ENCODE data around the gene GPR87. TPM values are rescaled to one million over a fixed set of nuclear protein-coding genes. Genes with fewer than 3 reads are reported as not detected.

GPR87 gene
- total RNA-seq, 2 donors from 2014 or later, result not detected

- no CpG with 5 or more reads among the region's 1 CpG for WGBS, 2 experiments (ENCODE audit: insufficient coverage in 1 of 2, insufficient read length in 1 of 2)
- no peaks in the 10 kb centered on the region for H3K27me3 Mint-ChIP-seq (ENCODE audit: insufficient read depth)
- H3K9ac ChIP-seq (ENCODE audit: extremely low read depth, low read length, poor library complexity, severe bottlenecking), result no peak overlapping the region
- H3K4me3 Mint-ChIP-seq, result no peak overlapping the region
- H3K36me3 Mint-ChIP-seq (ENCODE audit: low read depth), result peaks cover 5% of the 10 kb centered on the region
- H3K4me1 ChIP-seq (ENCODE audit: control insufficient read depth, insufficient read depth, low read length), result no peaks in the 10 kb centered on the region
- H3K4me3 ChIP-seq (ENCODE audit: low read length), result no peak overlapping the region
- no peaks in the 10 kb centered on the region for H3K36me3 ChIP-seq (ENCODE audit: control insufficient read depth, insufficient read depth, low read length)
- H3K4me1 Mint-ChIP-seq, result peaks cover 14% of the 10 kb centered on the region
- no peak for DNase-seq
- H3K9me3 Mint-ChIP-seq, result no peaks in the 10 kb centered on the region
- H3K27me3 ChIP-seq (ENCODE audit: control insufficient read depth, insufficient read depth, low read length, poor library complexity, severe bottlenecking), result no peaks in the 10 kb centered on the region
- TF ChIP-seq CTCF (conservative IDR thresholded peaks at IDR 0.05), result no peak
- H3K9me3 ChIP-seq (ENCODE audit: control insufficient read depth, low read length), result no peaks in the 10 kb centered on the region
- no peak overlapping the region for H3K27ac Mint-ChIP-seq
- no peak overlapping the region for H3K27ac ChIP-seq (ENCODE audit: low read depth, low read length)
These were observed 34.0 kb upstream of the GPR87 start for GRCh38 chr3:151350656-151351055.

- Histone ChIP-seq H3K4me3 (ENCODE audit: low read length) (no peak overlapping the region), H3K27me3 (ENCODE audit: control insufficient read depth, insufficient read depth, low read length, poor library complexity, severe bottlenecking) (no peaks in the 10 kb centered on the region), H3K4me1 (ENCODE audit: control insufficient read depth, insufficient read depth, low read length) (no peaks in the 10 kb centered on the region), H3K36me3 (ENCODE audit: control insufficient read depth, insufficient read depth, low read length) (no peaks in the 10 kb centered on the region), H3K27ac (ENCODE audit: low read depth, low read length) (no peak overlapping the region), H3K9ac (ENCODE audit: extremely low read depth, low read length, poor library complexity, severe bottlenecking) (no peak overlapping the region), H3K9me3 (ENCODE audit: control insufficient read depth, low read length) (no peaks in the 10 kb centered on the region)
- DNase-seq, result no peak
- peaks cover 14% of the 10 kb centered on the region for H3K4me1 Mint-ChIP-seq
- H3K4me3 Mint-ChIP-seq, result no peak overlapping the region
- no peak overlapping the region for H3K27ac Mint-ChIP-seq
- no peaks in the 10 kb centered on the region for H3K27me3 Mint-ChIP-seq (ENCODE audit: insufficient read depth)
- no peak for TF ChIP-seq CTCF (conservative IDR thresholded peaks at IDR 0.05)
- no peaks in the 10 kb centered on the region for H3K9me3 Mint-ChIP-seq
- H3K36me3 Mint-ChIP-seq (ENCODE audit: low read depth), result peaks cover 2% of the 10 kb centered on the region
- 89 to 96% methylated on average over 4 to 6 of the region's 6 CpGs for WGBS, 2 experiments (ENCODE audit: insufficient coverage in 1 of 2, insufficient read length in 1 of 2)
These were observed 30.8 kb upstream of the GPR87 start for GRCh38 chr3:151347432-151347831.

GRCh38 chr3:151346292-151346691, 29.7 kb upstream of the GPR87 start:
- Mint-ChIP-seq H3K9me3 (no peaks in the 10 kb centered on the region), H3K36me3 (ENCODE audit: low read depth) (no peaks in the 10 kb centered on the region), H3K27ac (no peak overlapping the region), H3K4me1 (peaks cover 14% of the 10 kb centered on the region), H3K27me3 (ENCODE audit: insufficient read depth) (no peaks in the 10 kb centered on the region), H3K4me3 (no peak overlapping the region)
- Histone ChIP-seq H3K4me3 (ENCODE audit: low read length) (no peak overlapping the region), H3K27ac (ENCODE audit: low read depth, low read length) (no peak overlapping the region), H3K9ac (ENCODE audit: extremely low read depth, low read length, poor library complexity, severe bottlenecking) (no peak overlapping the region), H3K27me3 (ENCODE audit: control insufficient read depth, insufficient read depth, low read length, poor library complexity, severe bottlenecking) (no peaks in the 10 kb centered on the region), H3K9me3 (ENCODE audit: control insufficient read depth, low read length) (no peaks in the 10 kb centered on the region), H3K4me1 (ENCODE audit: control insufficient read depth, insufficient read depth, low read length) (no peaks in the 10 kb centered on the region), H3K36me3 (ENCODE audit: control insufficient read depth, insufficient read depth, low read length) (no peaks in the 10 kb centered on the region)
- no peak for TF ChIP-seq CTCF (conservative IDR thresholded peaks at IDR 0.05)
- WGBS, 2 experiments (ENCODE audit: insufficient coverage in 1 of 2, insufficient read length in 1 of 2), result 88 to 100% methylated on average over 1 to 3 of the region's 3 CpGs
- no peak for DNase-seq

All from endodermal cell (in vitro differentiated cells).